ENCODE measurements around the gene BOLL. TPM values are rescaled to one million over a fixed set of nuclear protein-coding genes. Genes with fewer than 3 reads are reported as not detected.
A peak's percentile ranks its signal among the peaks of the same experiment; 100 is the strongest.

BOLL gene
- total RNA-seq, 1 experiment from 2014 or later: not detected

- TF ChIP-seq, protein P1, sequence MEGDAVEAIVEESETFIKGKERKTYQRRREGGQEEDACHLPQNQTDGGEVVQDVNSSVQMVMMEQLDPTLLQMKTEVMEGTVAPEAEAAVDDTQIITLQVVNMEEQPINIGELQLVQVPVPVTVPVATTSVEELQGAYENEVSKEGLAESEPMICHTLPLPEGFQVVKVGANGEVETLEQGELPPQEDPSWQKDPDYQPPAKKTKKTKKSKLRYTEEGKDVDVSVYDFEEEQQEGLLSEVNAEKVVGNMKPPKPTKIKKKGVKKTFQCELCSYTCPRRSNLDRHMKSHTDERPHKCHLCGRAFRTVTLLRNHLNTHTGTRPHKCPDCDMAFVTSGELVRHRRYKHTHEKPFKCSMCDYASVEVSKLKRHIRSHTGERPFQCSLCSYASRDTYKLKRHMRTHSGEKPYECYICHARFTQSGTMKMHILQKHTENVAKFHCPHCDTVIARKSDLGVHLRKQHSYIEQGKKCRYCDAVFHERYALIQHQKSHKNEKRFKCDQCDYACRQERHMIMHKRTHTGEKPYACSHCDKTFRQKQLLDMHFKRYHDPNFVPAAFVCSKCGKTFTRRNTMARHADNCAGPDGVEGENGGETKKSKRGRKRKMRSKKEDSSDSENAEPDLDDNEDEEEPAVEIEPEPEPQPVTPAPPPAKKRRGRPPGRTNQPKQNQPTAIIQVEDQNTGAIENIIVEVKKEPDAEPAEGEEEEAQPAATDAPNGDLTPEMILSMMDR (IDR thresholded peaks at IDR 0.05; ENCODE audit: unreplicated experiment): no peak
- no TSS peak for BruUV-seq (replicated peaks)
- intact Hi-C loops (cut with micrococcal nuclease): no loop called here
- DNase-seq (ENCODE audit: unreplicated experiment): no peak
- Mint-ChIP-seq H3K4me1 (ENCODE audit: insufficient read depth, unreplicated experiment) (peaks cover 6% of the 10 kb centered on the region), H3K36me3 (ENCODE audit: insufficient read depth, unreplicated experiment) (peaks cover 6% of the 10 kb centered on the region), H3K27me3 (ENCODE audit: insufficient read depth, unreplicated experiment) (peaks cover 11% of the 10 kb centered on the region), H3K27ac (ENCODE audit: low read depth, unreplicated experiment) (no peak overlapping the region), H3K4me3 (ENCODE audit: unreplicated experiment) (no peak overlapping the region), H3K9me3 (ENCODE audit: unreplicated experiment) (no peaks in the 10 kb centered on the region)
- ChIA-PET CTCF (interaction anchor here (1.3 to 4.8 kb wide), 2 partner anchors 76 to 346 kb away, joined by 5 to 27 read pairs; partner anchors contain the start of gene MARS2), POLR2A (interaction anchor here (0.8 to 1.0 kb wide), 2 partner anchors 75 to 282 kb away, joined by 4 to 5 read pairs; partner anchors contain the start of genes HSPD1 and HSPE1)
Observed at GRCh38 chr2:197782126-197782525, 3.0 kb downstream of the BOLL start.

GRCh38 chr2:197779261-197779660, 5.9 kb downstream of the BOLL start:
- BruUV-seq (replicated peaks): no TSS peak
- peaks cover 5% of the 10 kb centered on the region for H3K36me3 Mint-ChIP-seq (ENCODE audit: insufficient read depth, unreplicated experiment)
- H3K4me1 Mint-ChIP-seq (ENCODE audit: insufficient read depth, unreplicated experiment): peaks cover 6% of the 10 kb centered on the region
- no peaks in the 10 kb centered on the region for H3K9me3 Mint-ChIP-seq (ENCODE audit: unreplicated experiment)
- no peak overlapping the region for H3K4me3 Mint-ChIP-seq (ENCODE audit: unreplicated experiment)
- POLR2A ChIA-PET: interaction anchor here (1.1 to 2.2 kb wide), 3 partner anchors 74 to 279 kb away, joined by 3 to 12 read pairs (median 4); partner anchors contain the start of genes HSPD1, HSPE1 and MARS2
- DNase-seq (ENCODE audit: unreplicated experiment): no peak
- H3K27ac Mint-ChIP-seq (ENCODE audit: low read depth, unreplicated experiment): no peak overlapping the region
- TF ChIP-seq, protein P1 (IDR thresholded peaks at IDR 0.05; ENCODE audit: unreplicated experiment): no peak
- intact Hi-C loops (cut with micrococcal nuclease): loop anchor here (2.0 to 5.0 kb wide), 4 partner anchors 397 to 927 kb away; no protein-coding TSS in a partner anchor
- H3K27me3 Mint-ChIP-seq (ENCODE audit: insufficient read depth, unreplicated experiment): peaks cover 11% of the 10 kb centered on the region
- CTCF ChIA-PET: interaction anchor here (0.6 to 4.8 kb wide), 13 partner anchors 9 to 1961 kb away, joined by 3 to 27 read pairs (median 4); partner anchors contain the start of gene MARS2

- TF ChIP-seq, protein P1 (IDR thresholded peaks at IDR 0.05; ENCODE audit: unreplicated experiment): peak; percentile 64
- H3K4me1 Mint-ChIP-seq (ENCODE audit: insufficient read depth, unreplicated experiment): peaks cover 6% of the 10 kb centered on the region
- DNase-seq (ENCODE audit: unreplicated experiment): peak; percentile 65
- H3K9me3 Mint-ChIP-seq (ENCODE audit: unreplicated experiment): no peaks in the 10 kb centered on the region
- H3K27me3 Mint-ChIP-seq (ENCODE audit: insufficient read depth, unreplicated experiment): peaks cover 11% of the 10 kb centered on the region
- POLR2A ChIA-PET: interaction anchor here (1.4 to 2.2 kb wide), 2 partner anchors 72 to 278 kb away, joined by 4 to 12 read pairs; partner anchors contain the start of genes HSPD1, HSPE1 and MARS2
- H3K27ac Mint-ChIP-seq (ENCODE audit: low read depth, unreplicated experiment): no peak overlapping the region
- no peaks in the 10 kb centered on the region for H3K36me3 Mint-ChIP-seq (ENCODE audit: insufficient read depth, unreplicated experiment)
- BruUV-seq (replicated peaks): no TSS peak
- CTCF ChIA-PET: interaction anchor here (0.6 to 4.8 kb wide), 9 partner anchors 10 to 1336 kb away, joined by 3 to 27 read pairs (median 4); partner anchors contain the start of gene MARS2
- H3K4me3 Mint-ChIP-seq (ENCODE audit: unreplicated experiment): no peak overlapping the region
- intact Hi-C loops (cut with micrococcal nuclease): loop anchor here (1.0 to 5.0 kb wide), 6 partner anchors 71 to 926 kb away; partner anchors contain the start of gene HSPE1
Observed at GRCh38 chr2:197777823-197778407, 7.2 kb downstream of the BOLL start.

DNA sequence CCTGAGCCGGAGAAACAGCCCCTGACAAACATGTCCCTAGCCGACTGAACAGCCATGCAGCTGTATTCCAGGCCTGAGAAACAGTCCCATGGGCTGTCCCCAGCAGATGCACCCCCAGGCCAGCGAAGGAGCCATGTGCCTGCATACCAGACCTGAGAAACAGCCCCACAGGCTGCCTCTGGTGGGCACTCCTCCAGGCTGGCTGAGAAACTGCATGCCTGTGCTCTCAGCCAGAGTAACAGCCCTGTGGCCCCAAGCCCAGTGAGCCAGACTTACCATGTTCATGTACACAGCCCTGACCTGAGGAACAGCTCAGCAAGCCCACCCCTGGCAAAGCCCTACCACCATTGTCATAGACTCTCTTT, 24.8 kb downstream of the BOLL start:
- POLR2A ChIA-PET: no interaction called here
- Mint-ChIP-seq H3K4me1 (ENCODE audit: insufficient read depth, unreplicated experiment) (no peaks in the 10 kb centered on the region), H3K27ac (ENCODE audit: low read depth, unreplicated experiment) (no peak overlapping the region), H3K9me3 (ENCODE audit: unreplicated experiment) (no peaks in the 10 kb centered on the region), H3K36me3 (ENCODE audit: insufficient read depth, unreplicated experiment) (no peaks in the 10 kb centered on the region), H3K4me3 (ENCODE audit: unreplicated experiment) (no peak overlapping the region), H3K27me3 (ENCODE audit: insufficient read depth, unreplicated experiment) (peaks cover 8% of the 10 kb centered on the region)
- TF ChIP-seq, protein P1 (IDR thresholded peaks at IDR 0.05; ENCODE audit: unreplicated experiment): no peak
- no peak for DNase-seq (ENCODE audit: unreplicated experiment)
- BruUV-seq (replicated peaks): no TSS peak
- intact Hi-C loops (cut with micrococcal nuclease): no loop called here
- CTCF ChIA-PET: interaction anchor here (0.8 kb wide), 1 partner anchor 53 kb away, joined by 3 read pairs; no protein-coding TSS in a partner anchor

Data from MCF 10A (cell line).